ENCODE results near the gene IGHMBP2. TPM values are rescaled to one million over a fixed set of nuclear protein-coding genes. Genes with fewer than 3 reads are reported as not detected.

The IGHMBP2 gene
- total and polyA plus RNA-seq, 2 experiments from 2014 or later: 5.2 to 9.3 TPM

- Histone ChIP-seq H4K20me1 (ENCODE audit: insufficient read depth) (no peaks in the 10 kb centered on the region), H3K79me2 (ENCODE audit: insufficient read depth) (no peaks in the 10 kb centered on the region), H3K9me2 (ENCODE audit: insufficient read depth) (no peaks in the 10 kb centered on the region), H3K9me3 (ENCODE audit: low read depth) (no peaks in the 10 kb centered on the region), H3K4me1 (ENCODE audit: insufficient read depth) (no peaks in the 10 kb centered on the region), H2AFZ (no peak overlapping the region), H3K36me3 (ENCODE audit: low read depth) (no peaks in the 10 kb centered on the region), H3K9ac (no peak overlapping the region), H3K27ac (no peak overlapping the region), H3K4me3 (no peak overlapping the region), H3K27me3 (replicated peaks; ENCODE audit: insufficient read depth) (peaks cover 1% of the 10 kb centered on the region; the same call in 1 of the 2 replicates), H3K4me2 (ENCODE audit: unreplicated experiment) (no peak overlapping the region), H3F3A (ENCODE audit: insufficient read depth) (no peaks in the 10 kb centered on the region)
- WGBS, 2 experiments (ENCODE audit: low coverage in 1 of 2, low lambda C conversion rate in 2 of 2, missing lambda C conversion rate in 2 of 2): 58 to 72% methylated on average over 8 of the region's 8 CpGs
- DNase-seq: no peak
- in situ Hi-C loops (cut with MboI): no loop called here
- TF ChIP-seq EZH2 (IDR thresholded peaks at IDR 0.05; ENCODE audit: insufficient read depth, poor library complexity, severe bottlenecking): no peak
These were observed 57.6 kb downstream of the IGHMBP2 start for GRCh38 chr11:68961245-68961644.

DNA sequence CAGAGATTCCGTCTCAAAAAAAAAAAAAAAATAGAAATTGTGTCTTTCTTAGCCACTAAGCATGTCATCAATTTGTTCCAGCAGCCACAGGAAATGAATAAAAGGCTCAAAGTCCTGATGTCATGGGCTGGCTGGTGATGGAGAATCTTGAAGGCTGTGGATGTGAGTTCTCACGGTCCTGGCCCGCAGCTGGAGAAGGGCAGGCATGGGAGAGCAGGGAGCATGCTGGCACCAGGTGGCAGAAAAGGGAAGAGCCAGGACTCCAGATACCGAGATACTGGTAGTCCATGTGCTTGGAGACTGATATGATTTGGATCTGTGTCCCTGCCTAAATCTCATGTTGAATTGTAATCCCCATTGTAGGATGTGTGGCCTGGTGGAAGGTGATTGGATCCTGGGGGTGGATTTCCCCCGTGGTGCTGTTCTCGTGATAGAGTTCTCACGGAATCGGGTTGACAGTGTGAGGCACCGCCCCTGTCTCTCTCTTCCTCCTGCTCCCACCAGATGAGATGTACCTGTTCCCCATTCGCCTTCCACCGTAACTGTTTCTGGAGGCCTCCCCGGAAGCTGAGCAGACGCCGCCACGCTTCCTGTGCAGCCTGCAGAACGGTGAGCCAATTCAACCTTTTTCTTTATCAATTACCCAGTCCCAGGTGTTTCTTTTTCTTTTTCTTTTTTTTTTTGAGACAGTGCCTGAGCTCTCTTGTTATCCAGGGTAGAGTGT is 59.0 kb downstream of the IGHMBP2 start:
- no peaks in the 10 kb centered on the region for H3K9me2 ChIP-seq (ENCODE audit: insufficient read depth)
- H2AFZ ChIP-seq: no peak overlapping the region
- H3K9me3 ChIP-seq (ENCODE audit: low read depth): no peaks in the 10 kb centered on the region
- H3K4me2 ChIP-seq (ENCODE audit: unreplicated experiment): no peak overlapping the region
- TF ChIP-seq EZH2 (IDR thresholded peaks at IDR 0.05; ENCODE audit: insufficient read depth, poor library complexity, severe bottlenecking) (no peak), EZH2phosphoT487 (IDR thresholded peaks at IDR 0.05; ENCODE audit: insufficient read depth, low read depth) (no peak)
- no peaks in the 10 kb centered on the region for H4K20me1 ChIP-seq (ENCODE audit: insufficient read depth)
- H3K79me2 ChIP-seq (ENCODE audit: insufficient read depth): no peaks in the 10 kb centered on the region
- H3K36me3 ChIP-seq (ENCODE audit: low read depth): no peaks in the 10 kb centered on the region
- no peak overlapping the region for H3K4me3 ChIP-seq
- H3K27ac ChIP-seq: no peak overlapping the region
- in situ Hi-C loops (cut with MboI): no loop called here
- H3F3A ChIP-seq (ENCODE audit: insufficient read depth): no peaks in the 10 kb centered on the region
- H3K9ac ChIP-seq: no peak overlapping the region
- WGBS, 2 experiments (ENCODE audit: low coverage in 1 of 2, low lambda C conversion rate in 2 of 2, missing lambda C conversion rate in 2 of 2): 72 to 82% methylated on average over 16 of the region's 16 CpGs
- peaks cover 14% of the 10 kb centered on the region; the same call in 1 of the 2 replicates for H3K27me3 ChIP-seq (replicated peaks; ENCODE audit: insufficient read depth)
- DNase-seq: peak; percentile 30
- no peaks in the 10 kb centered on the region for H3K4me1 ChIP-seq (ENCODE audit: insufficient read depth)

DNA sequence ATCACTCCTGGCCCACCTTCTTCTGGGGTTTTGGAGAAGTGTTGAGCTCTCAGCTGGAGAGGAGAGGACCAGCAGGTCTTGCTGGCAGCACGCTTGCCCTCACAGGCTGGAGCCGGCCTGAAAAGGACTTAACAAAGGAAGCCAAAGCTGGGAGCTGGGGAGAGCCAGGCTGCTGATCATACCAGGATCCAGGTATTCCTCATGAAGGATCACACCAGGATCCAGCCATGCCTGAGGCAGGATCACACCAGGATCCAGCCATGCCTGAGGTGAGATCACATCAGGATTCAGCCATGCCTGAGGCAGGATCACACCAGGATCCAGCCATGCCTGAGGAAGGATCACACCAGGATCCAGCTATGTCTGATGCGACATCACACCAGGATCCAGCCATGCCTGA is 60.1 kb downstream of the IGHMBP2 start:
- no peak for TF ChIP-seq EZH2phosphoT487 (IDR thresholded peaks at IDR 0.05; ENCODE audit: insufficient read depth, low read depth)
- TF ChIP-seq EZH2 (IDR thresholded peaks at IDR 0.05; ENCODE audit: insufficient read depth, poor library complexity, severe bottlenecking): no peak
- H3K4me2 ChIP-seq (ENCODE audit: unreplicated experiment): no peak overlapping the region
- no peaks in the 10 kb centered on the region for H4K20me1 ChIP-seq (ENCODE audit: insufficient read depth)
- H2AFZ ChIP-seq: no peak overlapping the region
- H3K27ac ChIP-seq: no peak overlapping the region
- H3K27me3 ChIP-seq (replicated peaks; ENCODE audit: insufficient read depth): peaks cover 14% of the 10 kb centered on the region; the same call in 1 of the 2 replicates
- no peak for DNase-seq
- H3K36me3 ChIP-seq (ENCODE audit: low read depth): no peaks in the 10 kb centered on the region
- H3K4me1 ChIP-seq (ENCODE audit: insufficient read depth): no peaks in the 10 kb centered on the region
- H3K4me3 ChIP-seq: no peak overlapping the region
- no peaks in the 10 kb centered on the region for H3K79me2 ChIP-seq (ENCODE audit: insufficient read depth)
- no peaks in the 10 kb centered on the region for H3K9me3 ChIP-seq (ENCODE audit: low read depth)
- no peaks in the 10 kb centered on the region for H3F3A ChIP-seq (ENCODE audit: insufficient read depth)
- H3K9me2 ChIP-seq (ENCODE audit: insufficient read depth): no peaks in the 10 kb centered on the region
- in situ Hi-C loops (cut with MboI): no loop called here
- WGBS, 2 experiments (ENCODE audit: low coverage in 1 of 2, low lambda C conversion rate in 2 of 2, missing lambda C conversion rate in 2 of 2): 44 to 52% methylated on average over 3 of the region's 3 CpGs
- H3K9ac ChIP-seq: no peak overlapping the region

GRCh38 chr11:68965901-68966853 is 62.5 kb downstream of the IGHMBP2 start:
- Histone ChIP-seq H3K79me2 (ENCODE audit: insufficient read depth) (no peaks in the 10 kb centered on the region), H3K9me2 (ENCODE audit: insufficient read depth) (no peaks in the 10 kb centered on the region), H3K4me3 (no peak overlapping the region), H3K9ac (no peak overlapping the region), H3K36me3 (ENCODE audit: low read depth) (no peaks in the 10 kb centered on the region), H2AFZ (no peak overlapping the region), H3K4me1 (ENCODE audit: insufficient read depth) (no peaks in the 10 kb centered on the region), H3K27ac (no peak overlapping the region), H3K9me3 (ENCODE audit: low read depth) (no peaks in the 10 kb centered on the region), H3F3A (ENCODE audit: insufficient read depth) (no peaks in the 10 kb centered on the region), H3K4me2 (ENCODE audit: unreplicated experiment) (no peak overlapping the region), H3K27me3 (replicated peaks; ENCODE audit: insufficient read depth) (peaks cover 33% of the 10 kb centered on the region), H4K20me1 (ENCODE audit: insufficient read depth) (no peaks in the 10 kb centered on the region)
- in situ Hi-C loops (cut with MboI): no loop called here
- no peak for DNase-seq
- TF ChIP-seq EZH2phosphoT487 (IDR thresholded peaks at IDR 0.05; ENCODE audit: insufficient read depth, low read depth) (no peak), EZH2 (IDR thresholded peaks at IDR 0.05; ENCODE audit: insufficient read depth, poor library complexity, severe bottlenecking) (no peak)
- WGBS, 2 experiments (ENCODE audit: low coverage in 1 of 2, low lambda C conversion rate in 2 of 2, missing lambda C conversion rate in 2 of 2): 39 to 40% methylated on average over 15 of the region's 15 CpGs

All from GM23248 (cell line).